GM19468 (cell line): ENCODE measurements around the gene CTIF.

Experiments
- ATAC-seq: cut with Tn5 transposase; IDR thresholded peaks from one replicate; pipeline ENCODE4 v1.9.1; 2021; ENCODE audit warnings: mild to moderate bottlenecking, moderate library complexity, moderate number of reproducible peaks; ENCODE audit not compliant: unreplicated experiment; ENCODE audit errors: extremely low read depth

CTIF gene

DNA sequence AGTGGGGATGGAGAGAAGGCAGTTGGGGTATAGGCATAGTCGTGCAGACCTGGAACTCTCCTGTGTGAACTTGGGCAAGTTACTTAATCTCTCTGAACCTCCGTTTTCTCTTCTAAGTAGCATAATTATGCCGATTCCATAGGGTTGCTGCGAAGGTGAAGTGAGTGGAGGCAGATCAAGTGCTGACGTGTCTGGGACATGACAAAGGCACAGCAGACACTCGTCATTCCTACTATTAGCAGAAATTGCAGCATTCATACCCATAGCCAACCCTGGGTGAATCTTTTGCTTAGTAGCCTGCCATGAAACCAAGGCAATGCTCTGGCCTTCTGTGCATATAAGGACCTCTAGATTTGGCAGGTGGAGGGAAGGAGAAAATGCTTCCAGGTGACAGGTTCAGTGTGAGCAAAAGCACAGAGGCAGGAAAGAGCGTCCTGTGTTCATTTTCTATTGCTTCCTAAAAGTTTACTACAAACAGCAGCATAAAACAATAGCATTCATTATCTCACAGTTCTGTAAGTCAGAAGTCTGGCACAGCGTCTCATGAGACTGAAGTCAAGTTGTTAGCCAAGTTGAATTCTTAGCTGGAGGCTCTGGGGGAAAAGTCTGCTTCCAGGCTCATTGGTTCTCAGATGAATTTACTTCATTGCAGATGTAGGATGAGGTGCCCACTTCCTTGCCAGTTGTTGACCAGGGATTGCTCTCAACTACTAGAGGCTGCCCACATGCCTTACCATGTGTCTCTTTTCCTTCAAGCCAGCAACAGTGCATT lies 77.8 kb downstream of the CTIF start:
- no peak for ATAC-seq

DNA sequence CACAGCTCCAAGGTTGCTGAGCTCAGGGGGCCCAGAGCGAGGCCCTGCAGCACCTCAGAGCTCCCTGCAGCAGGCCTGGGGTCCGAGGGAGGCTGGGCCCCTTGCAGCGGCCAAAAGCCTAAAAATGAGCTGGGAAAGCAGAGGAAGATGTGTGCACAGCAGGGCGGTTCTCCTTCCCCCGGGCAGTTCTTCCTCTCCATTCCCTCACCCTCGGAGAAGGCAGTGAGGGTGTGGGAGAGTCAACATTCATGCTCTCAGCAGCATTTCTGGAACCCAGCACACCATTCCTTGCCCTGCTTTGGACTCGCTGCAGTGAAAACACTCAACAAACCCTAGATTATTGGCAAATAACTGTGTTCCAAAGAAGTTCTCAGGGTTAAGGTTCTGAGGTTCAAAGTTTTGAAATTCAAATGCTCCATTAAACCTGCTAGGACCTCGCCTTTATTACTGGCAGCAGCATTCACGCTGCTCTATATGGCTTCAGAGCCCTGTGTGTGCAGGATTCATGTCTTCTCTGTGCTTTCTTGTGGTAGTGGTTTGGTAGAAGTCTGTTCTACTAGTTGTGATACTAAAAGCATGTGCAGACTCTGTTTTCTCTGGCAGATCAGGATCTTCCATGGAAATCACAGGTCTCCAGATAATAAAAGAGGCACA lies 79.1 kb downstream of the CTIF start:
- ATAC-seq, result no peak

DNA sequence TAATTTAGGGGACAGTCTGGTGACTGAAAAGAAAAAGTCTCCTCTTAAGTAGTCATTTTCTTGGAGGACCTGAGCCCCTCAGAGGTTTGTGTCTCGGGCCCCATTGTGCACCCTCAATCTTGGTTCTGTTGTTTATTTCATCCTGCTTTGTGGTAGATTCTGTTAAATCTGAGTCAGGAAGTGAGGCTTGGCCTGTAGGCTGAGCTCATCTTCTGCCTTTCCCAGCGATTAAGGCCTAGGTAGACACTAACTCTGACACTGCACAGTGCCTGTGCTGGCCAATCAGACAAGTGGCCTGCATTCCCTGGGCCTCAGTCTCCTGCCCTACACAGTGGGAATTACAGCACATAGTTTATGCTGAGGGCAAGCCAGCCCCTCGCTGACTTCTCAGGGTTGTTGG lies 80.2 kb downstream of the CTIF start:
- no peak for ATAC-seq

DNA sequence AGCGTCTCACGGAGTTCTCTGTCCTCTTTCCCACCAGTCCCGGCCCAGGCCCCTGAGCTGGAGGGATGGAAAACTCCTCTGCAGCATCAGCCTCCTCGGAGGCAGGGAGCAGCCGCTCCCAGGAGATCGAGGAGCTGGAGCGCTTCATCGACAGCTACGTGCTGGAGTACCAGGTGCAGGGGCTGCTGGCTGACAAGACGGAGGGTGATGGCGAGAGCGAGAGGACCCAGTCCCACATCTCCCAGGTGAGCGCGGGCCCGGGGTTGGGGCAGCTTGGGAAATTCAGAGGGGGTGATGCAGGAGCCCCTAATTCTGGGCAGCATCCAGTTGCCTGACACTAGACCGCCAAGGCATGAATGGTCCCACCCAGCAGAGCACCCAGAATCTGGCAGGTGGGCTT lies 80.7 kb downstream of the CTIF start:
- ATAC-seq, result no peak

DNA sequence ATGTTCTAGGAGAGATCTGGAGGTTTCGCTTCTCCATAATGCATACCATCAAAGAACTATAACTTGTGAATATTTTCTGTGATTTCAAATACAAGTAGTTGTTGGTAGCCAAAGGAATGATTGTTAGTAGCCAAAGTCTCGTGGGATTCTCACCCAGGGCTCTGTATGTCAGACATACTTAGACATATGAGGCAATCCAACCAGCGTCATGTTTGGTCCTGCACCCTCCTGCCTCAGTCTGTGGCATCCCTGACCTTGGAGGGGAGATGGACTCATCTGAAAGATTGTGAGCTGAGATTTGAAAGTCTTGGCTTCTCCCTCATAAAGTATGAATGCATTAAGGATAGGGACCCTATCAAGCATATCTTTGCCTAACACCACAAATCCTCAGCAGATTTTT lies 81.2 kb downstream of the CTIF start:
- ATAC-seq, result no peak

DNA sequence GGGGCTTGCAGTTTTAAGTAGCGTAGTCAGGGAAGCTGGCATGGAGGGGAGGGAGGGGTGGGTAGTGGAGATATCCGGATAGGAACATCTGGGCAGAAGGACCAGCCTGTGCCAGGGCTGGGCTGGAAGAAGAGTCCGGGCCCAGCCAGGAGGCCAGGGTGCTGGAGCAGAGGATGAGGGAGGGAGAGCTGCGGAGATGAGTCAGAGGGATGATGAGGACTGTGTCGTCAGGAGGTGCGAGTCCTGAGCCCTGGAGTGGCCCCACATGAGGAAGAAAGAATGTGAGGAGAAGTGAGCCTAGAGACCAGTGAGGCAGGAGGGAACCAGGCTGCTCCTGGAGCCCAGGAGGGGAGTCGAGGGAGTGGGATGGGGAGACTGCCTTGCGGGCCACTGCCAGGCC lies 82.4 kb downstream of the CTIF start:
- no peak for ATAC-seq

DNA sequence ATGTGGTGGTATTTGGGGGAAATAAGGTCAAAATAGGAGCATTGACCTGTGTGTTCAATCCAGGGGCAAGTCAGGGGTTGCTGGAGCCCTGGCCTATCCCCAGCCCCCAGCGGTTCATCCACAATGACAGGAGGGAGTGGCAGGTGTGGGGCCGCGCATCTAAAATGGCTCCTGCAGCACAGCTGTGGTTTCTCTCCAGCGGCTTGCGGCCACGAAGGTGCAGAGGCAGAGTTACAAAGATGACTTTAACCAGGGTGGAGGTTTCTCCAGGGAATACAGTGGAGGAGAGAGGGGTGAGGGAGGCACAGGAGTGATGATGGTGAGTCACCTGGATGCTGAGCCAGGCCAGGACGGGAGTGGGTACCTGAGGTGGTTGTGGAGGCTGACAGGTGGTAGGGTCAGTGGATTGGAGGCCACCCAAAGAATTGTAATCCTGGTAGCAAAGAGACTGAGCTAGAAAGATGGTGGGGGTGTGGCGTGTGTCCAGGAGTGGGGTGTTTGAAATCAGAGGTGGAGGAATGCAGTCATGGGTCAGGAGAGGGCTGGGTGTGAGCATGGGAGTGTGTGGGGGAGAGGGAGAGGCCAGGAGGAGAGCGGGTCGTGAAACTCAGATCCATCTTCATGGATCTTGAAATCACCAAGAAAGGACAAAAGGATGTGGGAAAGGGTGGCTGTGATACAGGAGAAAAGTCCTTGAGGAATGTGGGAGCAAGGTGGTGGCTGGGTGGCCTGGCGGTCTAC lies 83.2 kb downstream of the CTIF start:
- ATAC-seq, result no peak

DNA sequence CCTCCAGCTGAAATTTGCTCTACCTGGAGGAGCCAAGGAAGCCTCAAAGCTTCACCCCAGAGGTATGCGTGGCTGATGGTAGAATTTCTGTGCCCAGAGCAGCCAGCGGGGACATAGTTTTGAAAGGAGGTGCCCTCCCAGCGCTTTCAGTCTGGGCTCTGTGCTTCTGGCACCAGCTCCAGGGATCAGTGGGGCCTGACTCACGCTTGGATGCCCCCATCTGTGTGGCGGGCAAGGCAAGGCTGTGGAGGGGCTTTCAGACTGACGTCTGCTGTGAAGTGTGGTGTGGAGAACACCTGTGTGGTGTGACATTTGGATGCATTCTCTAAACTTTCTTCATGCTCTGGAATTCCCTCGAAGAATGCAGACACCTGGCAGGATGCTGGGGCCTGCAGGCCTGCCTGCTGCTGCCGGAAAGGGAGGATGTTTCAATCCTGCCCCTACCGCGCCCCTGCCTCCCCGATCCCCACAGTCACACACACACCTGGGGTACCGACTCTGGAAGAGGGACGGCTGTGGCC lies 84.1 kb downstream of the CTIF start:
- ATAC-seq, result no peak

DNA sequence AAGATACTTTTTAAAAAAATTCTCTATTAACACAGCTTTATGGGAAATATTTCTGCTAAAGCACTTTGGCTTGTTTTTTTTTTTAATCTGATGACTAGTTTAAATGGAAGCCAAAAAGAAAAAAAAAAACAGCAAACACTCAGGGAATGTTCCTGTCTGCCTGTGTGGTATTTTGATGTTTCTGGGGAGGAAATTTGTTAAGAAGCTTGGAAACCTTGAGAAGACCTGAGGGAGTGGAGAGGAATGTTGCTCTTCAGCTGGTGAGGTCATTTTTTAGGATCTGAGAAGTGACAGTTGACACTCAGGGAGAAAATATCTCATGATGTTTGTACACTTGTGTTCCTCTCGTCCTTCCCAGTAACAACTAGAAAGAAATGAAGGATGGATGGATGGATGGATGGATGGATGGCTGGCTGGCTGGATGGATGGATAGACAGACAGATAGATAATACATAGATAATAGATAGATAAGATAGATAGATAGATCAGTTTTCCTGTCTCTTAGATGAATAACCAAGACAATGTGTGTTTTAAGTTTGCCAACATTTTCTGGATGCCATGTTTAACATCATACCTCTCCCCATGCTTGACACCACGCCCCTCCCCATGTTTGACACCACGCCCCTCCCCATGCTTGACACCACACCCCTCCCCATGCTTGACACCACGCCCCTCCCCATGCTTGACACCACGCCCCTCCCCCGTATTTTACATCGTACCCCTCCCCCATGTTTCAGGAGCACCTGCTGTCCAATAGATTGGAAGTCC lies 84.8 kb downstream of the CTIF start:
- no peak for ATAC-seq

DNA sequence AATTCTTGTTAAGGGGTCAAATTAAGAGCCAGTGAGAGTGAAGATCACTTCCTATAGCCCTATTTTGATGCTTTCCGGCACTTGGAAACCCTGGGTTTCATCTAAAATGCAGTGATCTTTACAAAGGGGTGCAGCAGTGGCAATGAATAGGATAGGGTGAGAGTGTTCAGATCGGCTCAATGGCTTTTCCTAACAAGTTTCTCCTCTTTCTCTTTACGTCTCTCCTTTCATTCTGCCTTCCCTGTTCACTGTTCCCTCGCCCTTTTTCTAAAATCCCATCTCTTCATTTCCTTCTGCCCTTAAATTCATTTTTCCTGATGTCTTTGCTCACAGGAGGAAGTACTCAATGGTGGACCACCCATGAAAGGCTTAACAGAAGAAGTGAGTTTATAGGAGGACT lies 86.0 kb downstream of the CTIF start:
- no peak for ATAC-seq

DNA sequence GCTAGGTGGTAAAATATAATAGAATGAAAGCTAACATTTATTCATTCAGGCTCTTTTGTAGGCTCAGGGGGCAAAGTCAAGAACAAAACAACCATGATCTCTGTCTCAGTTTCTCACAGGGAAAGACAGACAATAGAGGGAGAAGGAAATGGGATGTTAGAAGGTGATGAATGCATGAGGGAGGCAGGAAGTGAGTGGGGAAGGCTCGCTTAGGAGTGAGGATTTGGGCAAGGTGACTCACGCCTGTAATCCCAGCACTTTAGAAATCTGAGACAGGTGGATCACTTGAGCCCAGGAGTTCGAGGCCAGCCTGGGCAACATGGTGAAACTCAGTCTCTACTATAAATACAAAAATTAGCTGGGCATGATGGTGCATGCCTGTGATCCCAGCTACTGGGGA lies 88.4 kb downstream of the CTIF start:
- ATAC-seq, result no peak

DNA sequence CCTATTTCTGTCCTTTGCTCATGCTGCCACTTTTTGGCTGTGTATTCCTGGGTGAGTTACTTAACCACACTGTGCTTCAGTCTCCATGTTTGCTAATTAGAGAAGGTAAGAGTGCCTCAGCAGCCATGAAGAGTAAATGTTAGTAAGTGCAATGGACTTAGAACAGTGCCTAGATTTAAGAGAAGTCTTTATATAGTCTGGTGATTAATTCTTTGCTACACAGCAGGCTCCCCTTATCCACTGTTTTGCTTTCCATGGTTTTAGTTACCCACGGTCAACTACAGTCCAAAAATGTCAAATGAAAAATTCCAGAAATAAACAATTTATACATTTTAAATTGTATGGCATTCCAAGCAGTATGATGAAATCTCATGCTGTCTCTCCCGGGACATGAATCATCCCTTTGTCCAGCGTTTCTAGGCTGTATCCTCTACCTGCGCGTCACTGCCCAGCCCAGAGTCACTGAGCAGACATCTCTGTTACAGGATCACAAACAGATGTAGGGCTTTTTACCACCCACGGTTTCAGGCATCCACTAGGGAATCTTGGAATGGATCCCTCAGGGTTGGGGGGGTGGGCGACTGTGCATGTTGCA lies 91.0 kb downstream of the CTIF start:
- no peak for ATAC-seq

DNA sequence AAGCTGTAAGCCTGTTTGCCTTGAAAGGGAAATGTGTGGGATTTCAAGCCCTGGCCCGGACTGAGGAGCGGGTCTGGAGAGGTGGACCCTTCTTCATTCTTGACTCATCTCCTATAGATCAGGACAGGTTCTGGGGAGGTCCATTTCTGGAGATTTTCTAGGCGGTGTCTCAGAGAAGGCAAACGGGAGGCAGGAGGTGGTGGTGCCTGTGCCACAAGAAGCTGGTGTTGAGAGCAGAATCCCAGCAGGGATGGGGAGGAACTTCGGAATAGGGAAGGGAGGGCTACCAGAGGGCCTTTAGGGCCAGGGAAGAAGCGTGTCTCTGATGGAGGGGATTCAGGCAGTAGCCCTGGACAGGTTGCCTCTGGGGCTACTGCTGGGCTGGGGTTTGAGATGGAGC lies 93.0 kb downstream of the CTIF start:
- ATAC-seq, result no peak

DNA sequence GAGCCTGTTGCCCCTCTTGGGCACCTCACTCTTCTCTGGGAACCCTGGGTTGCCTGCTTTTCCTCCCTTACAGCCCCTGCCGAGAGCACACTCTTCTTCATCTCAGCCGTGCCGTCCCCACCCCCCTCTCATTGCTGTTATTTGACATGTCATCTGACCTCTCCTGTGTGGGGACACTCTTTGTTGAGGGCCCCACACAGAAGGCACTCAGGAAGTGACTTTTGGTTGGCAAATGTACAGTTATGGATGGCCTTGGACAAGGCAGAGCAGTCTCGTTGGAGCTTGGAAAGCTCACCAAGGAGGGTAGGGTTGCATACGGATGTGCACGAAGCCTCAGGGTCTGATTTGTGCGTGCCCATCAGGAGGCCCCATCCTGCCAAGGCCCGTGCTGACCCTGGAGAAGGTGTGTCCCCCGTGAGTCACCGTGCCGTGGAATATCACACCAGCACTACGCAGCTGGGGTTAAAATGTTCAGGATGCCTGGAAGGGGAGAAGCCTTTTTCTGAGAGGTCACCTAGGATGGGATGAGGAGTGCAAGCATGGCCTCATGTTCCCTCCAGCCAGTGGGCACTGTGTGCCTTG lies 93.9 kb downstream of the CTIF start:
- no peak for ATAC-seq

DNA sequence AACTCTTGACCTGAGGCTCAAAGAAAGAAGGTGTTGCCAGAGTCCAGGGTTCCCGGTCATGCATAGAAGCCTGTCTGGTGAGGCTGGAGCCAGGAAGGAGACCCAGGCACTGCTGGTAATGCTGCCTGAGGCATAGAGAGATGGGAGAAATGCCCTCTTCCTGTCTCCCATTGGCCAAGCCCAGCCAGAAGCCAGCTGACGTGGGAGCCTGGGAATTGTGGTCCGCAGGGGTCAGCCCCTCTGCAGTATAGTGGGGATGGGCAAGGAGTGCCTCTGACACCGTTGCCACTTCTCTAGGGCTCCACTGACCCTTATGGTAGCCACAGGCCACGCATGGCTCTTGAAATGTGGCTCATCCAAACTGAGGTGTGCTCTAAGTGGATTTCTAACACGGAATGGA lies 95.7 kb downstream of the CTIF start:
- no peak for ATAC-seq

DNA sequence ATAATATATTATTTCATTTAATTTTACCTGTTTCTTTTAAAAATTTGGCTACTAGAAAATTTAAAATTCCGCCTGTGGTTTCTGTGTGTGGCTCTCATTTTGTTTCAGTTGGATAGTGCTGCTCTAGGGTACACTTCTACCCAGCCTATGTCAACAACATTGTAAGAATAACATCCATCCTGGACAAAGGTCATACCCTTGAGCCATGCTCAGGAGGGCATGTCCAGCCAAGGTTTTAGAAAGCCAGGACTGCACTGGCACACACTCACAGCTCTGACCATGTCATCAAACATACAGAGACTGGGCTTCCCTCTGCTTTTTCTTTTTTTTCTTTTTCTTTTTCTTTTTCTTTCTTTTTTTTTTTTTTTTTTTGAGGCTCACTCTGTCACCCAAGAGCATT lies 96.1 kb downstream of the CTIF start:
- ATAC-seq, result no peak

DNA sequence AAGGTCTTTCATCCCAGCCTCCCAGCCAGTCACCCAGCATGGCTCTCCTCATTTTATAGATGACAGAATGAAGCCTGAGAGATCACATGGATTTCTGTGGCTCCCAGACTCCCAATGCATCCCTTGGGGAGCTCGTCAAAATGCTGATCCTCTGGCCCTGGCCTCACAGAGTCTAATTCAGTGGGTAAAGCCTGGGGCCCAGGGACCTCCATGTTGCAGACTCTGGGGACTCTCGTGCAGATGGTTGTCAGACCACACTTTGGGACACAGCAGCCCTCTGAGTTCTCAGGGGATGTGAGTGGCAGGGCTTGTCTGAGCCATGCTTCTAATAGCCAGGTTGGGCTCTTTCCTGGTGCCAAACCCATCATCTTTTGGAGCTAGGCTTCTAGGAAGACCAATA lies 97.0 kb downstream of the CTIF start:
- ATAC-seq, result no peak

DNA sequence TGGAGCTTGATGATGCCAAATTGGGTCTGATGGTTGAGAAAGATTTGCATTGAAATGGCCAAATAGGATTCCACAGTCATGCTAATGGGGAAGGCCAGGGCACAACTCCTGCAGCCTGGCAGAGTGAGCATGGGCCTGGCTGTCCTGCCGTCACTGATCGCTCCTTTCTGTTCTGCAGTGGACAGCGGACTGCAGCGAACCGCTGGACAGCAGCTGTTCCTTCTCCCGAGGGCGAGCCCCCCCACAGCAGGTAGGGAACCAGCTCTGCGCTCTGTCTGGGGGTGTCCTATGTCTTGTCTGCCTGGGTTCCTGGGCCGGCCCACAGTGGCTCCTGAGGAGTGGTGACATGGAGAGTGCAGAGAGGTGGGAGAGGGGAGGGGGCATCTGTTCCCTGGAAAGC lies 97.6 kb downstream of the CTIF start:
- no peak for ATAC-seq

DNA sequence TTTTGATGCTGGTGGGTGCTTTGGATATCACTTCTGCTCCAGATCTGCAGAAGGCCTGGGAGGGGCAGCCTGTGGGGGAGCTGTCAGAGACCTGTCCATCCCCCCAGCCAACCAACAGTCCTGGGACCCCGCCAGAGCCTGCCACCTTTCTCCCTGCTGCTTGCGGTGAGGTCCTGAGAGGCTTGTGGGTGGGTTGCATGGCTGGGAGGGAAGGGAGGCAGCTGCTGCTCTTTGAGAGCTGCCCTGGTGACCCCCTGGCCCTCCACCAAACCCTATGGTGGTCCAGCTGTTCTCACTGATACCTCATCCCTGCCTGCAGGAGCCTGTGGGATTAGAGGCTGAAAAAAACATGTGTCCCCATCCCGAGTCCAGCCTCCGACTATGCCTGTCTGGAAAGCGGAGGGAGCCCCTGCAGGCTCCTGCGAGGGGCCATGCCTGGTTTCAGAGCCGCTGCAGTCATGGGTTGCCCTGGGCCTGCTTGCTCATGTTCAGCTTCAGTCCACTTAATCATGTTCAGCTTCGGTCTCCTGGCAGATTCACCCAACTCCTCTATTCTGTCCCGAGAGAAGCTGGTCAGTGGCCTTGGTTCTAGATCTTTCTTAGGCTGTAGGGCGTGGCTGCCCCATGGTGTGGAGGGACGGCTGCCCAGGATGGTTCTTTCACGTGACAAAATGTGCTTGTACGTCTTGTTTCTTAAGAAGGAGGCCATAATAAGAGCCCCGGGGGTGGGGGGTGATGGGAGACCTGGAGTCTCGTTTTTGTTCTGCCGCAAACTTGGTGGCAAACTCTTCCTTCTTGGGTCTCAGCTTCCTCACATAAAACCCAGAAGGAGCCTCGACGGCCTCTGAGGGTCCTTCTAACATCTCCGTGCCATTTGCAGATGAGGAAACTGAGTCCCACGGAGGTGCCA lies 98.5 kb downstream of the CTIF start:
- ATAC-seq, result no peak
